ELR (cell line): ENCODE data around the gene SMAD6.
"Not testable (repeated sequence)": the region's sequence is repeated elsewhere in the genome, so short reads cannot be mapped to it uniquely, and the experiment has no call there.

Experiments used
- DNase-seq: peaks from one replicate; pipeline ENCODE4 v3.0.0-alpha.2; 2015; ENCODE audit warnings: low read depth

SMAD6 gene

DNA sequence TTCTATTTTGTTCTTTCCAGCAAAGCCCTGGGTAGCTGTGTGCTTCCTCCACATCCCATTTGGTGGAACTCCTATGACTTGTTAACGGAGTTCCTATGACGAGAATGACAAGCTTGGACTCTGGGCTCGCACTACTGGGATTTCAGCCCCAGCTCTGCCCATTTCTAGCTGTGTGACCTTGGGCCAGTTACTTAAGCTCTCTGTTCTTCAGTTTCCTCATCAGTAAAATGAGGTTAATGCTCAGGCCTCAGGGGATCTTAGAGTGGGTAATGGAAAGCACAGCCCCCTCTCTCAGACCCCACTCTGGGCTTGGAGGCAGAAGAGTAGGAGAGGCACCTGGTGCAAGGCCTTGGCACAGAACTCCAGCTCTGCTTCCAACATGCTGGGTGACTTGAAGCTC, 123.1 kb downstream of the SMAD6 start:
- DNase-seq: no peak

DNA sequence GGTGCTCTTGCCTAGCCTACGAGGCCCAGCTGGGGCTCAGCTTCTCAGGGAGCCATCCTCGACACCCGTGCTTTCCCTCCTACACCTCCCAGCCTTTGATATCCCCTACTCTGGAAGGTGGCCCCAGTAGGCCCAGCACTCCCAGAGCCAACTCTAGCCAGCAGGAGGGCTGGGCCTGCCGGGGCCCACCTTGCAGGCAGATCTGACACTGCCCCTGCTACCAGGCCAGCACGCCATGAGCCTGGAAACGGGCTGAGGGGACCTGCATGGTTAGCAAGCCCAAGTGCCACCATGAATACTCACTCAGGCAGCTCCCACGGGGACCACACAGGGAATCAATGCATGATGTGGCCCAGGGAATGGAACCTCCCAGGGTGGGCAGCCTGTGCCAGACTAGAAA, 123.7 kb downstream of the SMAD6 start:
- no peak for DNase-seq

DNA sequence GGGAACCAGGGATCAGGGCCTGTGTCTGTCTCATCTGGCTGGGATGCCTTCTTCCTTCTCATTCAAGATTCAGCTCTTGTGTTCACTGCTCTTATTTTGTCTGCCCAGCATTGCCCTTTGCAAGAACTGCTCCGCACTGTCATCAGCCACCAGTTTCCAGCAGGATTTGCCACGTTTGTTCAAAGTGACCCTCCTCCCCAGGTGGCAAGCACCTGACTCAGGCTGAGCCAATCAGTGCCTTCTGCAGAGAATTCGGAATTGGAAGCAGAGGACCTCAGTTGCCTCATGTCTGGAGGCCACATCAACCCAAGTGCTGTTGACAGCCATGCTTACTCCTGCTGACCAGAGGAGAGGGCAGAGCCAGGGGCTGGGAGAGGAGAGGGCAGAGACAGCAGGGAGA, 124.5 kb downstream of the SMAD6 start:
- no peak for DNase-seq

DNA sequence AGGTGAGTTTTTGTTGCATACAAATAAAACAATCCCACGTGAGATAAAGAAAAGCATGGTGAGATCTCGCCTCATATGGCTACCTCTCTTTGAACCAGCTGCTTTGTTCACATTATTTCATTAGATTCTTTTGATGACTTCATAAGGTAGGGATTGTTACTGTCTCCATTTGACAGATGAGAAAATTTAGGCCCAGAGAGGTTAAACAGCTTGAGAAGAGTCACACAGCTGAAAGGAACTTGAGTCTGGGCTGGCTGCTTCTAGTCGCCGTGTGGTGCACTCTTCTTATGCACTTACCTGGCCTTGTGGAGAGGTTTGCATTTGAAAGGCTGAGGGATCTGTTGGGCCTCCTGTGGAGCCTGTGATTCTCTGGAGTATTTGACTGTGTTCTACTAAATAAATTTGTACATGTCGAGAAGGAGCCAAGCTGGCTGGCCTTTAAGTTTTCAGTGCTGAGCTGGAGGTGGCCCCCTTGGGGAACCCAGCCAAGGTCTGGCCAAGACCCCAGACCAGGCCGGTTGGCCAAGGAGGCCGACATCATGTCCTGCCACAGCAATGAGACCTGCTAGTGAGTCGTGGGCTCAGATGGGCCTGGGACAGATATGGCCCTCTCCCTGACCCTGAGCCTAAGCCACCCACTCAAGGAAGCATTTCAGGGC, 125.1 kb downstream of the SMAD6 start:
- DNase-seq: no peak

DNA sequence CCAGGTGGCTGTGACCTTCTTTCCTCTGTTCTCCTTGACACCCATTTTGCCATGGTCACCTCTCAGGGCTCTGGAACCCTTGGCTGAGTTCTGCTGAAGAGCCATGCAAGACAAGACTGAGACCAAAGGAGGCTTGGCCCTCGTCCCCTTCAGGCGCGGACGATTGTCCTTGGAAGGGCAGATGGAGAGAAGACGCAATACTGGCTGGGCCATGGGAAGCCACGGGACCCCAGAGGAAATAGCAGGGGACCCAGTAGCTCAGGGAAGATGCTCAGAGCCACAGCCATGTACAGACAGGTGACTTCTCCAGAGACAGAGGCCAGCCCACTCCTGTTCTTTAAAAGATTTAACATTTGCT, 125.6 kb downstream of the SMAD6 start:
- no peak for DNase-seq

- not testable (repeated sequence) for DNase-seq
Measured at GRCh38 chr15:66828817-66829541, 126.9 kb downstream of the SMAD6 start.

DNA sequence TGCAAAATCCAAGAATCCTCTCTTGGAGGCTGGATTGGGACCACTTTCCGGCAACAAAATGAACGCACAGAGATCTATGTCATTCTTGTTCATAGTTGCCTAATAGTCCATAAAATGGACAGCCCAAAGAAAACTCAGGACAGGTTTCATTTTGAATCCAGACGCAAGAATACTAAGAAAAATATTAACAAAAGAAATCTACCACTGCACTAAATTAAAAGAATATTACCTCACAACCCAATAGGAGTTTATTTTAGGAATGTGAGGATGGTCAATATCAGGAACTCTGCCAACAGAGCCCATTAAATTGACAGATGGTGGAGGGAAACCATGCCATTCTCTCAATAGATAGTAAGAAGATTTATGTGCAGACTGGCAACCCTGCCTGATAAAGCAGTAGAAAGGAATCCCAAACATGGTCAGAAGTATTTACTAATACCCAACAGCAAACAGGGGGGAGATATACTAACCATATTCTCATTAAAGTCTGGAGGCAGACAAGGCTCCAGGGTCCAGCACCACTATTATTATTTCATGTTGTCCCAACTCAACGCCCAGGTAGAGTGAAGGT, 127.6 kb downstream of the SMAD6 start:
- no peak for DNase-seq

GRCh38 chr15:66830358-66830757, 128.3 kb downstream of the SMAD6 start:
- peak; percentile 75 for DNase-seq

DNA sequence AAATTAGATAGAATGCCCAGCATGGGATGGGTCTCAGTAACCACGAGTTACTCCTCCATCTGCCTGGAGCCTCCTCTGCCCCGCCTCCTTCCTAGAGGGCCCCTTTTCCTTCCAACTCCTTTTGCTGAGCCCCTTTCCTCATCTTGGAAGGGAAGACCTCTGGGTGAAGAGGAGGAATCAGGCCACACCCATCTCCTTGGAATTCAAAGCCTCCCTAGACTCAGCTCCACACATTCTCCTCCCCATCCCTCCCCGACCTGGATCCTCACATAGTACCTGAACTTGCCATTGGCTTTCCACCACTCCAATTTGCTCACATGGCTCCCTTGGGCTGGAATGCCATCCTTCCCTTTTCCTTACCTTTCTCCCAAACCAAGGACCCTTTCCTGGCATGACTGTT, 128.8 kb downstream of the SMAD6 start:
- no peak for DNase-seq

GRCh38 chr15:66831289-66831688, 129.3 kb downstream of the SMAD6 start:
- DNase-seq: no peak

GRCh38 chr15:66831801-66832390, 129.9 kb downstream of the SMAD6 start:
- DNase-seq: no peak
